C4-2B (cell line): ENCODE data around the gene GIT2.
A peak's percentile ranks its signal among the peaks of the same experiment; 100 is the strongest.
"Not testable (repeated sequence)": the region's sequence is repeated elsewhere in the genome, so short reads cannot be mapped to it uniquely, and the experiment has no call there.

ENCODE experiments used
- H3K27ac ChIP-seq: fragments of 450-650 bp; 2 replicates; pipeline ENCODE4 v1.5.1; 2017
- CTCF ChIP-seq: fragments of 450-650 bp; conservative IDR thresholded peaks from 2 replicates; pipeline ENCODE4 v1.5.1; 2017; ENCODE audit warnings: mild to moderate bottlenecking
- ZFX ChIP-seq: fragments of 450-650 bp; IDR thresholded peaks from 2 replicates; pipeline ENCODE4 v1.6.1; 2017

GIT2 gene

GRCh38 chr12:109892748-109893147 lies 103.4 kb downstream of the GIT2 start:
- TF ChIP-seq CTCF: no peak
- no peak for TF ChIP-seq ZFX

DNA sequence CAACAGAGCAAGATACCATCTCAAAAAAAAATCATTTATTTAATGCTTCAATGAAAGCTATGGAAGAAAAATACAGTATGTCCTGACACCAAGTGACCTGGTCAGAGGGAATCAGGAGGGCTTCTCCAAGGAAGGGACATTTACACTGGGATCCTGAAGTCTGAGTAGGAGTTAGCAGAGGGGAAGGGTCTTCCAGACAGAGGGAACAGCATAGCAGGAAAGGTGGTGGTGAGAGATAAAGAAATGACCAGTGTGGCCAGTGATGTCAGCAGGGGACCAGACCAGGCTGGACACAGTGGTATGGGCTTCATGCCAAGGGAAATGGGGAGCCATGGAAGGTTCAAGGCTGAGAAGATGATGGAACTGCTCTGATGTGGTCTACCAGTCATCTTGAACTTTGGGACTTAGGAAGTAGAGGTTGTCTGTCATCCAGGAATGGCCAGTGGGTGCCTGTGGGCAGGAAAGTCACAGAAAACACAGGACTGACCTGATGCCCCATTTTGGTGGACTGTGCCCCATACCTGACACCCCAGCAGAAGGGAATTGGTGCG lies 103.9 kb downstream of the GIT2 start:
- TF ChIP-seq CTCF (no peak), ZFX (no peak)
- no peak overlapping the region for H3K27ac ChIP-seq

More at GRCh38 chr12:109892748-109893147, 103.4 kb downstream of the GIT2 start:
- H3K27ac ChIP-seq: no peak overlapping the region

DNA sequence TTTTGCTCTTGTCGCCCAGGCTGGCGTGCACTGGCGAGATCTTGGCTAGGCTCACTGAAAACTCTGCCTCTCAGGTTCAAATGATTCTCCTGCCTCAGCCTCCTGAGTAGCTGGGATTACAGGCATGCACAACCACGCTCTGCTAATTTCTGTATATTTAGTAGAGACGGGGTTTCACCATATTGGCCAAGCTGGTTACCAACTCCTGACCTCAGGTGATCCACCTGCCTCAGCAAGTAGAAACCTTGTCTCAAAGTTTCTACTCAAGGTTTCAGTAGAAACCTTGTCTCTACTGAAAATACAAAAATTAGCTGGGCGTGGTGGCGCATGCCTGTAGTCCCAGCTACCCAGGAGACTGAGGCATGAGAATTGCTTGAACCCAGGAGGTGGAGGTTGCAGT lies 104.4 kb downstream of the GIT2 start:
- H3K27ac ChIP-seq: not testable (repeated sequence)

- H3K27ac ChIP-seq: no peak overlapping the region
- TF ChIP-seq CTCF: no peak
- no peak for TF ChIP-seq ZFX
Measured at GRCh38 chr12:109890620-109891170, 105.5 kb downstream of the GIT2 start.

DNA sequence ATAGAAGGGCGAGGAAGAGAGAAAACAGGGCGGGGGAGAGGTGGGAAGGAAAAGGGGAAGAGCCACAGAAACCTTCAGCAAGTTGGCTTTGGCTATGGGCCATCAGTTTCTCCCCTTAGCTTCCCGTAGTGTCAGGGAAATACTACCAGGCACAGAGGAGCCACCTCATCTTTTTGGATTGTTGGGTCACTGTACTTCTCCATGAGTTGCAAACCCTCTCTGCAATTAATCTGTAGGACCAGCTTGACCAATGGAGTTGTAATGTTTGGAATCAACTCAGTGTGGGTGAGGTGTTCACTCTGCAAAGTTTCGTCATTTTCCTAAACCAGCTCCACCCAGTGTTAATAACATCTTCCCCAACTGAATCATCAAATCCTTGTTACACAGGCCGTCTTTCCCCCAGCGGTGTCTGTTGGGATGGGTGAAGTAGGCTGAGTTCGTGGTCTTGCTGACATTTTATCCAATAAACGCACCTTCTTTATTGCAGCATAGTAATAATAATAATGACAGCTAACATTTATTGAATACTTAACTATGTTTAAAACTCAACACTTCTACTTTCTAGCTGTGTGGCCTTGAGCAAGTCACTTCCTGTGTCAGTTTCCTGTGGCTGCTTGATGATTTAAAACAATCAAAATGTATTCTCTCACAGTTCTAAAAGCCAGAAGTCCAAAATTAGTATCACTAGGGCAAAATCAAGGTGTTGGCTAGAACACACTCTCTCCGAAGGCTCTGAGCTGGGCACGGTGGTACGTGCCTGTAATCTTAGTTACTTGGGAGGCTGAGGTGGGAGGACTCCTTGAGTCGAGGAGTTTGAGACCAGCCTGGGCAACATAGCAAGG lies 107.8 kb downstream of the GIT2 start:
- no peak for TF ChIP-seq ZFX
- no peak for TF ChIP-seq CTCF
- H3K27ac ChIP-seq: no peak overlapping the region

DNA sequence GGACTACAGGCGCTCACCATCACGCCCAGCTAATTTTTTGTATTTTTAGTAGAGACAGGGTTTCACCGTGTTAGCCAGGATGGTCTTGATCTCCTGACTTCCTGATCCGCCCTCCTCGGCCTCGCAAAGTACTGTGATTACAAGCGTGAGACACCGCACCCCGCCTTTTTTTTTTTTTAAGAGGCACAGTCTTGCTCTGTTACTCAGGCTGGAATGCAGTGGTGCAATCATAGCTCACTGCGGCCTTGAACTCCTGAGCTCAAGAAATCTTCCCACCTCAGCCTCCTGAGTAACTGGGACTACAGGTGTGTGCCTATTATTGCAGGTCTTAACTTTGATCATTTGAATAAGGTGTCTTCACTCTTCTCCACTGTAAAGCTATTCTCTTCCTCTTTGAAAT lies 110.6 kb downstream of the GIT2 start:
- H3K27ac ChIP-seq: peak overlapping the region; percentile 14; the same call in 1 of the 2 replicates
- no peak for TF ChIP-seq ZFX
- TF ChIP-seq CTCF: no peak

DNA sequence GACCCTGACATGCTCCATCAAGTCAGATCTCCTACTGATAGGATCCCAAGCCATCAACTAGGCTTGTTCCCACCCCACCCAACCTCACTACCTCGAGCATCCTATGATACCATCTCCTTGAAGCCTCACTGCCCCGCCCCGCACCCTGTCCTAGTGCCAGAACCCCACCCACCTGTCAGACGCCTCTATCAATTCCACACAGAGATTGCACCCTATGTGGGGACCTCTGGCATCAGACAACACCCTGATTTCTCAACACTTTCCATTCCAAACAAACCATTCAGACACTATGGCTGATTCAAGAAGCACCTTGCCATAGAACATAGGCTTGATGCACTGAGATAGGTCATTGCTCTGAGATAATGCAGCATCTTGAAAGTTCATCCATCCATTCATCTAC lies 112.7 kb downstream of the GIT2 start:
- TF ChIP-seq ZFX (no peak), CTCF (no peak)
- H3K27ac ChIP-seq: no peak overlapping the region
